ENCODE measurements around the gene C17orf107.
"Not testable (repeated sequence)": the region's sequence is repeated elsewhere in the genome, so short reads cannot be mapped to it uniquely, and the experiment has no call there.

The C17orf107 gene

DNA sequence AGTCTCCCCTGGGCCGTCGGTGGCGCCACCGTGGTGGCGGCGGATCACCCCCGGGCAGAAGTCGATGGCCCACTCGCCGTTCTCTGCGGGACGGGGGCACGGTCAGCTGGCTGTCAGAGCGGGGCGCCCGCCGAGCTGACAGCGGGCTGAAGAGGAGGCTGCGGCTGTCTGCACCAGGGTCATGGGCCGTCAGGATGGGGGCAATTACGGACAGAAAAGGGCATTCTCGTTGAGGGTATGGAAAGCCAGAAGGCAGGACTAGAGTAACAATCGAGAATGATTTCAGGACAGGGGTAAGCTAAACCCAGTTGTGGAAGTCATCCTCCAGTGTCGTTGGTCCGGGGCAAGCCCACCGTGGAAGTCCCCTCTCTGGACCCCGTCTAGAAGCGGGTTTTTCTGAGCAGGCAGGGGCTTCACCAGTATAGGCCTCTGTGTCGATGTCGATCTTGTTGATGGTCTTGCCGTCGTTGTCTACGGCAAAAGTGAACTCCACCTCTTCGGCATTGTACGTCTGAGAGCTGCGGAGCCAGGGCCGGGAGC is 1.8 kb downstream of the C17orf107 start:
- no peak for DNase-seq

GRCh38 chr17:4901648-4902344 is 2.5 kb downstream of the C17orf107 start:
- DNase-seq, result no peak

- DNase-seq, result no peak
Observed at GRCh38 chr17:4902540-4902939, 3.2 kb downstream of the C17orf107 start.

DNA sequence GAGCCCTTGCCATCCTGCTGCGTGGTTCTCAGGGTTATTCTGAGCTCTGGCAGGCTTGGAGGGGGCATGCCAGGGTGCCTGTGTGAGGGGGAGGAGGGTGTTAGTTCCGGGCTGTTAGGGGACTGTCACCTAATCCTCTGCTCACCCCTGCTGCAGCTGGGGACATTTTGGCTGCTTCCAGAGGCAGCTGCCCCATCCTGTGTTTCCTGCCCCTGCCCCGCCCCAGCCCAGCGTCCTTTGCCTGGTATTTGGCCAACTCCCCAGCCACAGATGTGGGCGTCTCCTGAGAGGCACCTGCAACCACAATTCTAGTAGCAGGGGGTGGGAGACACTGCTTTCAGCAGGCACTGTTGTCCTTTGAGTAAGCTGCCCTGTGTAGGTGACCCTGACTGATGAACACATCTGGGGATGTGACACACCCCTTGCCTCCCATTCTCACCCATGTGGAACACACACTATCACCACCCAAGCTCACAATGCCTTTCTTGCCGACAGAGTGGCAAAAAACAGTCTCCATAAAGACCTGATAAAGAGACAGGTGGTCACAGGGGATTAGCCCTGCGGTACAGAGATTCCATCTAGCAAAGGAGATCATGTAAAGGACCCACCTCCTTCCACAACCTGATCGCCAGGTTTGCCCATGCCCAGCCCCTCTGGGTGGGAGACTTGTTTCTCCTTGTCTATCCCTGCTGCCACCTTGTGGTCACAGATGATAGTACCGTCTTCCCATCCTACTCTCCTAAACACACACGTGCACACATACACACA is 3.9 kb downstream of the C17orf107 start, which contains the start of gene CHRNE:
Gene CHRNE (minus strand): TSS at position 48 of the 768 bp plus-strand sequence. CDS start 35 bp downstream, at position 13.
- DNase-seq, result no peak

DNA sequence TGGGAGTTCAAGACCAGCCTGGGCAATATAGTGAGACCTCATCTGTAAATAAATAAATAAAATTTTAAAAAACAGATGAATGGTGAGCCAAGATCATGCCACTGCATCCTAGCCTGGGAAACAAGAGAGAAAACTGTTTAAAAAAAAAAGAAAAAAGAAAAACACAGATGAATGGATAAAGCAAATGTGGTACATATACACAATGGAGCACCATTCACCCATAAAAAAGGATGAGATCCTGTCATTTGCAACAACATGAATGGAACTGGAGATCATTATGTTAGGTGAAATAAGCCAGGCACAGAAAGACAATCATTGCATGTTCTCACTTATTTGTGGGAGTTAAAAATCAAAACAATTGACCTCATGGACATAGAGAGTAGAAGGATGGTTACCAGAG is 7.3 kb downstream of the C17orf107 start:
- DNase-seq, result not testable (repeated sequence)

GRCh38 chr17:4908301-4908700 is 9.0 kb downstream of the C17orf107 start:
- DNase-seq, result no peak

GRCh38 chr17:4908711-4909496 is 9.6 kb downstream of the C17orf107 start:
- peak; percentile 27 for DNase-seq

DNA sequence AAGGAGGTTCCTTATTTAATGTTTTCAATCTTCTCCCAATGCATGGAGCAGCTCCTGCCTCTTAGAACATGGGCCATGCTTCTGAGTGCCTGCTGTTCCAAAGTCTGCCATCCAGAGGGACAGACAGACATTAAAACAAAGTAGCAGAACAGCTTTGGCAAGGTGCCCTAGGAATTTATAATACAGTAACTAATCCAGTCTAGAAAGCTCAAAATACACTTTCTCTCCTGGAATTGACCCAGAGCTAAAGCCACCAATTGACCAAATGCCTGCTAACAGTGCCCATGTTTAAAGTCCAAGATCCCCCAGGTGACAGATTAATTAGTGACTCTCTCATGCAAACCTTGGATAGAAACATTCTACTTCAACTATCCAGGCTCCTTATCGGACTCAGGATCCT is 14.7 kb downstream of the C17orf107 start:
- no peak for DNase-seq

- DNase-seq, result not testable (repeated sequence)
Observed at GRCh38 chr17:4914551-4914950, 15.2 kb downstream of the C17orf107 start.

DNA sequence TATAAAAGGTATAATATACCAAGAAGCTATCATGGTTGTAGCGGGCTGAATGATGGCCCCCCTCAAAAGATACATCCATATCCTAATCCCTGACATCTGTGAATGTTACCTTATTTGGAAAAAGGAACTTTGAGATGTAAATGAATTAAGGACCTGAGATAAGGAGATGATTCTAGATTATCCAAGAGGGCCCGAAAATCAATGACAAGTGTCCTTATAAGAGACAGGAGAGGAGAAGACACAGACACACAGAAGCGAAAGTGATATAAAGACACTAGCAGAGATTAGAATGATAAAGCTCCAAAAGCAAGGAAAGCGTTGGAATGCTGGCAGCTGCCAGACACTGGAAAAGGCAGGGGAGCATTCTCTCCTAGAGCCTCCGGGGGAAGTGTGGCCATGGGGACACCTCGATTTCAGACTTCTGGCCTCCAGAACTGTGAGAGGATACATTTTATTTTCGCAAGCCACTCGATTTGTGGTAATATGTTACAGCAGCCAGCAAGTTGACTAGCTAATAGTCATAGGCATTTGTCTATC is 20.2 kb downstream of the C17orf107 start:
- DNase-seq, result no peak

DNA sequence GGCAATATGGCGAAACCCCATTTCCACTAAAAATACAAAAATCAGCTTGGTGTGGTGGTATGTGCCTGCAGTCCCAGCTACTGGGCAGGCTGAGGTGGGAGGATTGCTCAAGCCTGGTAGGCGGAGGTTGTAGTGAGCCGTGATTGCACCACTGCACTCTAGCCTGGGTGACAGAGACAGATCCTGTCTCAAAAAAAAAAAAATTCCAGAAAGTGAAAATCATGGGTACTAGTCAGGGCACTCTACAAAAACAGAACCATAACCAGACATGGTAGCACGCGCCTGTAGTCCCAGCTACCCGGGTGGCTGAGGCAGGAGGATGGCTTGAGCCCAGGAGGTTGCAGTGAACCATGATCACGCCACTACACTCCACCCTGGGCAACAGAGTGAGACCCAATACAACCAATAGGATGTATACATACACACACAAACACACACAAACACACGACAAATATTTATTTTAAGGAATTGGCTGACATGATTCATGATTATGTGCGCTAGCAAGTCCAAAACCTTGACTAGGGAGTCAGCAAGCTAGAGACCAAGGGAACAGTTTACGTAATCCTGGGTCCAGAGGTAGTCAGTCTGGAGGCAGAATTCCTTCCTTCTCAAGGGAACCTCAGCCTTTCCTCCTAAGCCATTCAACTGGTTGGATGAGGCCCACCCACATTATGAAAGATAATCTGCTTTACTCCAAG is 21.2 kb downstream of the C17orf107 start:
- peak; percentile 20 for DNase-seq

DNA sequence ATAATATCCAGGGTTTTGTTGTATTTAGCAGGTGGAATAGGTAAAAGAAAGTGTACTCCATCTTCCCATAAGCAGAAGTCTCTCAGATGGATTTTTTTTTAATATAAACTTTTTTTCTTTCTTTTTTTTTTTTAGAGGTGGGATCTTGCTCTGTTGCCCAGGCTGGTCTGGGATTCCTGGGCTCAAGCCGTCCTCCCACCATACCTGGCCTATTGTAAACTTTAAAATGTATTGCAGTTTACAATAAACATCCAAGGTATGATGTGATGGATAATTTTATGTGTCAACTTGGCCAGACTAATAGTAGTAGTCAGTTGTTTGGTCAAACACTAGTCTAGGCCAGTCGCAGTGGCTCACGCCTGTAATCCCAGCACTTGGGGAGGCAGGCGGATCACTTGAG is 22.0 kb downstream of the C17orf107 start:
- no peak for DNase-seq

DNA sequence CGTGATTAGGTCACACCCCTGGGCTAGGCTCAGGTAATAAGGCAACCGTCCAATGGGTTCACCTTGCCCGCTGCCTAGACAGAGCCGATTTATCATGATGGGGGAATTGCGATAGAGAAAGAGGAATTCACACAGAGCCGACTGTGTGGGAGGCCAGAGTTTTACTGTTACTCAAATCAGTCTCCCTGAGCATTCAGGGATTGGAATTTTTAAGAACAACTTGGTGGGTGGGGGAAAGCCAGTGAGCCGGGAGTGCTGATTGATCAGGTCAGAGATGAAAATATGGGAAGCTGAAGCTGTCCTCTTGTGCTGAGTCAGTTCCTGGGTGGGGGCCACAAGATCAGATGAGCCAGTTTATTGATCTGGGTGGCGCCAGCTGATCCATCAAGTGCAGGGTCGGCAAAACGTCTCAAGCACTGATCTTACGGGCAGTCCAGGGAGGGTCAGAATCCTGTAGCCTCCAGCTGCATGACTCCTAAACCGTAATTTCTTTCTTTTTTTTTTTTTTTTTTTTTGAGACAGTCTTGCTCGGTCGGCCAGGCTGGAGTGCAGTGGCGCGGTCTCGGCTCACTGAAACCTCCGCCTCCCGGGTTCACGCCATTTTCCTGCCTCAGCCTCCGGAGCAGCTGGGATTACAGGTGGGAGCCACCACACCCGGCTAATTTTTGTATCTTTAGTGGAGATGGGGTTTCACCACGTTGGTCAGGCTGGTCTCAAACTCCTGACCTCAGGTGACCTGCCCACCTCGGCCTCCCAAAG is 27.4 kb downstream of the C17orf107 start:
- DNase-seq, result not testable (repeated sequence)

DNA sequence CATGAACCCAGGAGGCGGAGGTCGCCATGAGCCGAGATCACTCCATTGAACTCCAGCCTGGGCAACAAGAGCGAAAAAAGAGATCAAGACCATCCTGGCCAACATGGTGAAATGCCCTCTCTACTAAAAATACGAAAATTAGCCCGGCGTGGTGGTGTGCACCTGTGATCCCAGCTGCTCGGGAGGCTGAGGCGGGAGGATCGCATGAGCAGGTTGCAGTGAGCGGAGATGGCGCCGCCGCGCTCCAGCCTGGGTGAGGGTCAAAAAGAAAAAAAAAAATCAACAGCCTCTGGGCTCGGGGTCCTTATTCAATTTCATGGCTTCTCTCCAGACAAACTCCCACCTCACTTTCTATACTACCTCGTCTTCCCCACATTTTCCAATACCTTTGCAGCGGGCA is 29.5 kb downstream of the C17orf107 start:
- DNase-seq, result no peak

DNA sequence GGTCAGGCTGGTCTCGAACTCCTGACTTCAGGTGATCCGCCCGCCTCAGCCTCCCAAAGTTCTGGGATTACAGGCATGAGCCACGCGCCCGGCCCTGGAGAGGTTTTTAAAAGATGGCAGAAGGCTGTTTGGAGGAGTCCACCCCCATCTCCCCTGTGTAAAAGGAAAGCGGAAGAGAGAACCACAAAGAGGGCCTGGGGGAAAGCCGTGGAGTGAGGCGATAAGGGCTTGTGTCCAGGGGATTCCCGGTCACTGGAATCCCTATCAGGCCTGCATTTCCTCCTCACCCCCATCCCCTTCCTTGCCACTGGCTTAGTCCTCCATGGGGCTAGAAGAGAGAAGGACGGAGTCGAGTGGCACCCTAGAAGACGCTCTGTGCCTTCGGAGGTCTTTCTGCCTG is 32.6 kb downstream of the C17orf107 start, which contains the start of gene GP1BA:
Gene GP1BA (plus strand): TSS at position 315 of the 400 bp plus-strand sequence. CDS start 328 bp downstream, outside the sequence.
- DNase-seq, result no peak

DNA sequence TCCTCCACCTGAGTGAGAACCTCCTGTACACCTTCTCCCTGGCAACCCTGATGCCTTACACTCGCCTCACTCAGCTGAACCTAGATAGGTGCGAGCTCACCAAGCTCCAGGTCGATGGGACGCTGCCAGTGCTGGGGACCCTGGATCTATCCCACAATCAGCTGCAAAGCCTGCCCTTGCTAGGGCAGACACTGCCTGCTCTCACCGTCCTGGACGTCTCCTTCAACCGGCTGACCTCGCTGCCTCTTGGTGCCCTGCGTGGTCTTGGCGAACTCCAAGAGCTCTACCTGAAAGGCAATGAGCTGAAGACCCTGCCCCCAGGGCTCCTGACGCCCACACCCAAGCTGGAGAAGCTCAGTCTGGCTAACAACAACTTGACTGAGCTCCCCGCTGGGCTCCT is 33.4 kb downstream of the C17orf107 start:
- DNase-seq, result no peak

GRCh38 chr17:4933646-4934045 is 34.3 kb downstream of the C17orf107 start:
- no peak for DNase-seq

- no peak for DNase-seq
Observed at GRCh38 chr17:4934173-4934979, 35.0 kb downstream of the C17orf107 start.

DNA sequence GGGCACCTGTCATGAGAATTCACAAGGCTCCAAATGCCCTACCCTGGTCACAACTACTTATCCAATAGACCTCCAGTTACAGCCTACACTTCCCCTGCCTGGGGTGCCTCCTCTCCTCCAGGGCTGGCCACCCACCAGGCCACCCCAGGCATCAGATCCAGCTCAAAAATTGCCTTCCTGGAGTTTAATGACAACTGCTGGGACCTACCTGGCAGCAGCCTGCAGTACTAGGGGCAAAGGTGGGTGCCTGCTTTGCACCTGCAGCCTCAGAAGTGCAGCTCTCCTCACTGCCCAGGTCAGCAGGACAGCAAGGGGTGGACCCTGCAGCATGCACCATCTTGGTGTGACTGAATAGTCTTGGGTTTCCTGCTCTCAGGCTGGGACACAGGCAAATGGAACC is 36.3 kb downstream of the C17orf107 start:
- no peak for DNase-seq

DNA sequence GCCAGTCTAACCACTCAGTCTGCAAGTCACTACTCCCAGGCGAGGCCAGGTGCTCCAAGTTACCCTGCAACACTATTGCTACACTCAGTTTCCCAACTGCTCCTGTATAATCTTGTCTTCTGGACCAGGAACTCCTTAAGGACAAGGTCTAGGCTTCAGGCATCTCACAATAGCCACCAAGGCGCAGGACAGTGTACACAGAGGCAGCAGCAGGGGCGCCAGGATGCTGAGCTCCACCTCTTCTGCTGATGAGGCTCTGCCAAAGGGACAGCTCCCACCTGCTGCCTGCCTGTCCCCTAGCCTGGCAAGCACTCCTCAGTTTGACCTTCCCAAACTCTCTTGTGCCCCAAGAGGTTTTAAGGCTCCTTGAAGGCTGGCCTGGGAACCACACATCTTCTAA is 37.1 kb downstream of the C17orf107 start:
- no peak for DNase-seq

All from SIG-M5 (cell line).